Parathyroid adenoma (tissue), 2 donors: Measurements from ENCODE around the gene MST1.
A peak's percentile ranks its signal among the peaks of the same experiment; 100 is the strongest.

ENCODE experiments used
- H2AFZ ChIP-seq: fragments of 300-600 bp; sonication (generic); one replicate; pipeline ENCODE4 v1.7.0; 2017; ENCODE audit warnings: antibody characterized with exemption, mild to moderate bottlenecking
- H3K27ac ChIP-seq: fragments of 300-600 bp; sonication (generic); one replicate; pipeline ENCODE4 v1.7.0; 2017
- H3K27me3 ChIP-seq: fragments of 300-600 bp; sonication (generic); one replicate; pipeline ENCODE4 v1.7.0; 2017; ENCODE audit warnings: low read length; ENCODE audit not compliant: control insufficient read depth, insufficient read depth
- H3K36me3 ChIP-seq: fragments of 300-600 bp; sonication (generic); one replicate; pipeline ENCODE4 v1.7.0; 2017; ENCODE audit warnings: low read length; ENCODE audit not compliant: control insufficient read depth, insufficient read depth
- H3K4me1 ChIP-seq: fragments of 300-600 bp; sonication (generic); one replicate; pipeline ENCODE4 v1.7.0; 2017; ENCODE audit warnings: control low read depth
- H3K4me2 ChIP-seq: fragments of 300-600 bp; sonication (generic); one replicate; pipeline ENCODE4 v1.7.0; 2017; ENCODE audit warnings: low read length
- H3K4me3 ChIP-seq: fragments of 300-600 bp; sonication (generic); one replicate; pipeline ENCODE4 v1.7.0; 2017; ENCODE audit warnings: low read depth, low read length
- H3K79me2 ChIP-seq: fragments of 300-600 bp; sonication (generic); one replicate; pipeline ENCODE4 v1.7.0; 2017; ENCODE audit warnings: control low read depth
- H3K9ac ChIP-seq: fragments of 300-600 bp; sonication (generic); one replicate; pipeline ENCODE4 v1.7.0; 2017; ENCODE audit warnings: mild to moderate bottlenecking
- H3K9me3 ChIP-seq: fragments of 300-600 bp; sonication (generic); one replicate; pipeline ENCODE4 v1.7.0; 2017; ENCODE audit warnings: low read length; ENCODE audit not compliant: control insufficient read depth
- TF ChIP-seq, protein P1 (sequence below): fragments of 300-600 bp; sonication (generic); IDR thresholded peaks from one replicate; pipeline ENCODE4 v1.7.0; 2017; ENCODE audit warnings: antibody characterized with exemption, mild to moderate bottlenecking
- donor health status: primary hyperparathyroidism.

Gene MST1

DNA sequence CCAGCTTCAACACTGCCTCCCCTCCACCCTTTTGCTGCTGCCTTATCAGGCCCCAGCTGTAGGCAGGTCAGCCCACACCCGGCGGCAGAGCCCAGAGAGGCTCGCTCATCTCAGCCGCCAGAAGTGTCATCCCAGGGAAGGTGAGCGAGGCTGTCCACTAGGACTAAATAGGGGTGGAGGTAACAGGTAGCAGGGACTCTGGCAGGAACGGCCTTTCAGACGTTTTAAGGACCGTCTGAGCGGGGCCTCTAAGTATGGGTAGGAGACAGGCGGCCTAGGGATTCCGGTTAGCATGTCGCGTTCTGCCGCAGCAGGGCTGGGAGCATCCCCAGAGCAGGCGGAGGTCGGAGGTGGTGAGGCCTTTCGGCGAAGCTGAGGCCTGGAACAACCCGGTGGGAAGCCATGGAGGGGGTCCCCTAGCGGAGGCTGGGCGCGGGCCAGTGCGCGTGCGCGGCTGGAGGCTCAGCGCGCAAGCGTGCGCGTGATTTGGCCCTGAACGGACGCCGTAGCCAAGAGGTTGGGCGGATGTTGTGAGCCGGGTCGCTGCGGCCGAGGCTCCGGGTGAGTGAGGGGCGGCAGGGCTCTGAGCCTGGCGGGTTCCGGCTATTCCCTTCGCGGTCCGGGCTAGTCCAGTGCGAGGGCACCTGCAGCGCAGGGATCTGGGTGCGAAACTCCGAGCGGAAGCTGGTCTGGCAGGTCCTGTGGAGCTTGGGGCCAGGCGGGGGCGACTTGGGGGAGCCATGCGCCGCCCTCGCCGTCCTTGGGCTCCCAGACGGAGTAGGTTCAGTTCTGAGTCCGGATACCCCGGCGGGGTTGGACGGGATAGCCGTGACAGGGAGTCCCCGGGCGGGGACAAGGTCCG, at the start of gene MST1, which contains the start of gene RNF123:
TSS of gene MST1 (minus strand) at position 429 of the 862 bp plus-strand sequence. CDS start 783 bp downstream, outside the sequence.
TSS of gene RNF123 (plus strand) at position 512 of the 862 bp plus-strand sequence. CDS start 1,609 bp downstream, outside the sequence.
- Histone ChIP-seq H3K36me3 (no peaks in the 10 kb centered on the region), H3K9me3 (no peaks in the 10 kb centered on the region), H3K27ac (peak within 1 kb of the TSS; percentile 53), H2AFZ (peak within 1 kb of the TSS; percentile 86), H3K4me2 (peak within 1 kb of the TSS; percentile 76), H3K4me1 (peaks cover 18% of the 10 kb centered on the region), H3K4me3 (peak within 1 kb of the TSS; percentile 93), H3K27me3 (no peaks in the 10 kb centered on the region), H3K79me2 (peaks cover 8% of the 10 kb centered on the region), H3K9ac (peak within 1 kb of the TSS; percentile 85)
- TF ChIP-seq, protein P1, sequence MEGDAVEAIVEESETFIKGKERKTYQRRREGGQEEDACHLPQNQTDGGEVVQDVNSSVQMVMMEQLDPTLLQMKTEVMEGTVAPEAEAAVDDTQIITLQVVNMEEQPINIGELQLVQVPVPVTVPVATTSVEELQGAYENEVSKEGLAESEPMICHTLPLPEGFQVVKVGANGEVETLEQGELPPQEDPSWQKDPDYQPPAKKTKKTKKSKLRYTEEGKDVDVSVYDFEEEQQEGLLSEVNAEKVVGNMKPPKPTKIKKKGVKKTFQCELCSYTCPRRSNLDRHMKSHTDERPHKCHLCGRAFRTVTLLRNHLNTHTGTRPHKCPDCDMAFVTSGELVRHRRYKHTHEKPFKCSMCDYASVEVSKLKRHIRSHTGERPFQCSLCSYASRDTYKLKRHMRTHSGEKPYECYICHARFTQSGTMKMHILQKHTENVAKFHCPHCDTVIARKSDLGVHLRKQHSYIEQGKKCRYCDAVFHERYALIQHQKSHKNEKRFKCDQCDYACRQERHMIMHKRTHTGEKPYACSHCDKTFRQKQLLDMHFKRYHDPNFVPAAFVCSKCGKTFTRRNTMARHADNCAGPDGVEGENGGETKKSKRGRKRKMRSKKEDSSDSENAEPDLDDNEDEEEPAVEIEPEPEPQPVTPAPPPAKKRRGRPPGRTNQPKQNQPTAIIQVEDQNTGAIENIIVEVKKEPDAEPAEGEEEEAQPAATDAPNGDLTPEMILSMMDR = peak; percentile 33

DNA sequence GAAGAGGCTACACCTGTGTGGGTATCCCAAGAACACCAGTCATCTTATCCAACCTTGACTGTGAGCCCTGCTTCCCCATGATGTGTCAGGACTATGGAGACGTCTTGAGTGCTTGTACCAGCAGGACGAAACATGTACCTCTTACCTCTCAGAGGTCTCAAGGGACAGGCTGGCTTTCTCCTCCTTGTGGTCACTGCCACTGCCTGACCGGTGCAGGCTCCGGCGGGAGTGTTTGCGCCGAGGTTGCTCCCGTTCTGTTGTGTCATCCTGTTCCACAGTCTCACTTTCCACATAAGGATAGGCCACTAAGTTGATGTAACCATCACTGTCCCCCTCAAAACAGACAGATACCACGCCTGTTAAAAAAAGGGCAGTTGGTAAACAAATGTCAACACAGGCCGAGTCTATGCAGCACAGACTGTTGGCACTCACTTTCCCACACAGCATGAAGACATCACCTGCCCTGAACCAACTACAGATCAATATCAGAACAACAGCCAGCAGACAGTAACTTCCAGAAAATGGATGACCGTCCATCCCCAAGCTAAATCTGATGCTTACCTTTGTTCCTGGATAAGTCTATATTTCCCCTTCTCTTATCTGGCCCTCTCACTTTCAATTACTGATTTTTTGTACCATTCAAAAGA, 48.9 kb upstream of the MST1 start:
- H3K9me3 ChIP-seq = no peaks in the 10 kb centered on the region
- H3K27ac ChIP-seq = no peak overlapping the region
- H3K4me2 ChIP-seq = no peak overlapping the region
- H3K4me1 ChIP-seq = no peaks in the 10 kb centered on the region
- H3K36me3 ChIP-seq = no peaks in the 10 kb centered on the region
- H3K79me2 ChIP-seq = peaks cover 24% of the 10 kb centered on the region
- H3K27me3 ChIP-seq = no peaks in the 10 kb centered on the region
- TF ChIP-seq, protein P1 = no peak
- H3K4me3 ChIP-seq = no peak overlapping the region
- no peak overlapping the region for H2AFZ ChIP-seq
- H3K9ac ChIP-seq = no peak overlapping the region

DNA sequence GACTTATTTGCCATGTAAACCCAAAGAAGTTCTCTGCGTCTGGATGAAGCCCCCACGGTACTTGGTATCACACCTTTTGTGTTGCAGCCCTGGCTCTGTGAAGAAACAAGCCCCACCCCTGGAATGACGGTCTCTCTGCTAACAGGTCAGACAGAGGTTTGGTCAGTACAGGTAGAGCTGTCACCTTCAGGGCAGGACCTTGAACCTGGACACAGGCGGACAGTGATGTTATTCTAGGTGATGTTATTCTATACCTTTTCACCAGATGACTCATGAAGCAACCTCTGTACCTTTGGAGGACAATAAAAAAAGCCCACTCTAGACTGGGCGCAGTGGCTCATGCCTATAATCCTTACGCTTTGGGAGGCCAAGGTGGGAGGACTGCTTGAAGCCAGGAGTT, 45.5 kb upstream of the MST1 start:
- H3K9me3 ChIP-seq = no peaks in the 10 kb centered on the region
- no peak overlapping the region for H3K27ac ChIP-seq
- no peaks in the 10 kb centered on the region for H3K27me3 ChIP-seq
- no peak overlapping the region for H3K4me3 ChIP-seq
- H3K36me3 ChIP-seq = no peaks in the 10 kb centered on the region
- H3K79me2 ChIP-seq = peaks cover 16% of the 10 kb centered on the region
- no peak overlapping the region for H2AFZ ChIP-seq
- H3K9ac ChIP-seq = no peak overlapping the region
- no peak overlapping the region for H3K4me2 ChIP-seq
- H3K4me1 ChIP-seq = no peaks in the 10 kb centered on the region
- TF ChIP-seq, protein P1 = no peak

DNA sequence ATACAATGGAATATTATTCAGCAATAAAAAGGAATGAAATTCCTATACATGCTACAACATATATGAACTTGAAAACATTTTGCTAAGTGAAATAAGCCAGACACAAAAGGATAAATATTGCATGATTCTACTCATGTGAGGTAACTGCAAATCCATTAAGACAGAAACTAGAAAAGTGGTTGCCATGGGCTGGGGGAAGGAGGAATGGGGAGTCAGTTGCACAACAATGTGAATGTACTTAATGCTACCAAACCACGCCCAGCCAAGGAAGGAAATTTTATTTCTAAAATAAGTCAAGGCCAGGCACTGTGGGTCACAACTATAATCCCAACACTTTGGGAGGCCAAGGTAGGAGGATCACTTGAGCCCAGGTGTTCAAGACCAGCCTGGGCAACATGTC, 44.3 kb upstream of the MST1 start:
- H3K27ac ChIP-seq = no peak overlapping the region
- H3K27me3 ChIP-seq = no peaks in the 10 kb centered on the region
- no peak overlapping the region for H3K4me3 ChIP-seq
- H3K4me2 ChIP-seq = no peak overlapping the region
- H3K9me3 ChIP-seq = no peaks in the 10 kb centered on the region
- TF ChIP-seq, protein P1 = no peak
- no peak overlapping the region for H3K9ac ChIP-seq
- H2AFZ ChIP-seq = no peak overlapping the region
- H3K79me2 ChIP-seq = peaks cover 12% of the 10 kb centered on the region
- H3K36me3 ChIP-seq = no peaks in the 10 kb centered on the region
- H3K4me1 ChIP-seq = no peaks in the 10 kb centered on the region
